Thyroid gland (tissue), 4 donors: Measurements from ENCODE around the gene LAMA3.

ENCODE experiments used
- POLR2A ChIP-seq, 2 donors: fragments of 450-650 bp; IDR thresholded peaks; one replicate each; pipeline ENCODE4 v1.6.1; 2017; ENCODE audit warnings: antibody characterized with exemption in 2 of 2, mild to moderate bottlenecking in 2 of 2, moderate library complexity in 1 of 2
- TF ChIP-seq, protein P1 (sequence below), 6 experiments: fragments of 200-600 bp in 3 of 6; fragments of 450-650 bp in 3 of 6; sonication (generic) in 3 of 6; IDR thresholded peaks; one replicate each; pipeline ENCODE4 v1.5.1; 2016 to 2019; ENCODE audit warnings: antibody characterized with exemption in 6 of 6, mild to moderate bottlenecking in 2 of 6, inconsistent platforms in 1 of 6, moderate library complexity in 1 of 6

DNA sequence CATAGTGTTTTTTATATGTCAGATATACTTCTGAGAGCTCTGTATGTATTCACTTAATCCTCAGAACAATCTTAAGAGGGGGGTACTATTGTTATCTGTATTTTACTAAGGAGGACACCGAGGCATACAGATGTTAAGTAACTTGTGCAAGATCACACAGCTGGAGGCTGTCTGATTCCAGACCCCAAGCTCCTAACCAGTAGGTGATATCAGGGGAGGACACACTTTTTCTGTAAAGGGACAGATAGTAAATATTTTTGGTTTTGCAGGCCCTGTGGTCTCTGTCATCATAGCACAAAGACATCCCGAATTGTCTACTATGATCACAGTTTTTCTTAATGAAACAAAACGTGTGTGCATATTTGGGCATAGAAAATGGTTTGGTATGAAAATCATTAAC lies 143.7 kb downstream of the LAMA3 start:
- TF ChIP-seq, protein P1, sequence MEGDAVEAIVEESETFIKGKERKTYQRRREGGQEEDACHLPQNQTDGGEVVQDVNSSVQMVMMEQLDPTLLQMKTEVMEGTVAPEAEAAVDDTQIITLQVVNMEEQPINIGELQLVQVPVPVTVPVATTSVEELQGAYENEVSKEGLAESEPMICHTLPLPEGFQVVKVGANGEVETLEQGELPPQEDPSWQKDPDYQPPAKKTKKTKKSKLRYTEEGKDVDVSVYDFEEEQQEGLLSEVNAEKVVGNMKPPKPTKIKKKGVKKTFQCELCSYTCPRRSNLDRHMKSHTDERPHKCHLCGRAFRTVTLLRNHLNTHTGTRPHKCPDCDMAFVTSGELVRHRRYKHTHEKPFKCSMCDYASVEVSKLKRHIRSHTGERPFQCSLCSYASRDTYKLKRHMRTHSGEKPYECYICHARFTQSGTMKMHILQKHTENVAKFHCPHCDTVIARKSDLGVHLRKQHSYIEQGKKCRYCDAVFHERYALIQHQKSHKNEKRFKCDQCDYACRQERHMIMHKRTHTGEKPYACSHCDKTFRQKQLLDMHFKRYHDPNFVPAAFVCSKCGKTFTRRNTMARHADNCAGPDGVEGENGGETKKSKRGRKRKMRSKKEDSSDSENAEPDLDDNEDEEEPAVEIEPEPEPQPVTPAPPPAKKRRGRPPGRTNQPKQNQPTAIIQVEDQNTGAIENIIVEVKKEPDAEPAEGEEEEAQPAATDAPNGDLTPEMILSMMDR (IDR thresholded peaks at IDR 0.05), result no peak
- no peak for TF ChIP-seq POLR2A (IDR thresholded peaks at IDR 0.05)
